Measurements from ENCODE around the gene ZNF514. TPM values are rescaled to one million over a fixed set of nuclear protein-coding genes. Genes with fewer than 3 reads are reported as not detected.

The ZNF514 gene
- polyA plus RNA-seq, 1 donor (not counting 4 experiments of a cell fraction or from before 2014, with no cell fraction given) = 7.9 TPM

DNA sequence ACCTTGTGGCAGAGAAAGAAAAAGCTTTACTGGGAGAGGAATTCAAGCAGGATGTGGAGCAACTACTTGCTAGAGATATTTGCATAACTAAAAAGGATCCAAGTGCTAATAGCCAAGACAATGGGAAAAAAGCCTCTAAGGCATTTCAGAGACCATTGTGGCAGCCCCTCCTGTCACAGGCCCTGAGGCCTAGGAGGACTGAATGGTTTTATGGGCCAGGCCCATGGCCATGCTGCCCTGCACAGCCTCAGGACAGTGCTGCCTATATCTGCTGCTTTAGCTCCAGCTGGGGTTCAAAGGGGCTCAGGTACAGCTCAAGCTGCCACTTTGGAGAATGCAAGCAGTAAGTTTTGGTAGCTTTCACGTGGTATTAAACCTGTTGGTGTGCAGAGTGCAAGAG is 20.9 kb downstream of the ZNF514 start:
- Histone ChIP-seq H3K4me3 (ENCODE audit: control insufficient read depth in 2 of 3, extremely low read depth in 1 of 3, insufficient read depth in 2 of 3, low read depth in 1 of 3, low read length in 3 of 3) (no peak overlapping the region), H3K79me2 (ENCODE audit: control insufficient read depth, insufficient read depth, low read length) (no peaks in the 10 kb centered on the region), H3K27me3 (ENCODE audit: control insufficient read depth, extremely low read depth, insufficient read depth, low read length) (no peaks in the 10 kb centered on the region), H4K20me1 (ENCODE audit: control insufficient read depth, extremely low read depth, insufficient read depth, low read length) (no peaks in the 10 kb centered on the region), H3K4me1 (ENCODE audit: control insufficient read depth, extremely low read depth, insufficient read depth, low read length) (no peaks in the 10 kb centered on the region), H3K9ac (ENCODE audit: control insufficient read depth, extremely low read depth, insufficient read depth, low read length) (no peak overlapping the region), H3K9me3 (ENCODE audit: control insufficient read depth, low read depth, low read length) (no peaks in the 10 kb centered on the region), H3K27ac (ENCODE audit: control insufficient read depth, insufficient read depth, low read length) (no peak overlapping the region), H3K36me3 (ENCODE audit: control insufficient read depth in 2 of 2, extremely low read depth in 1 of 2, insufficient read depth in 2 of 2, low read length in 2 of 2) (no peaks in the 10 kb centered on the region), H2AFZ (ENCODE audit: control insufficient read depth, low read length) (no peak overlapping the region), H3K9me1 (ENCODE audit: control insufficient read depth, extremely low read depth, insufficient read depth, low read length) (no peaks in the 10 kb centered on the region), H3K4me2 (ENCODE audit: control insufficient read depth, extremely low read depth, insufficient read depth, low read depth, low read length) (no peak overlapping the region)
- DNase-seq (ENCODE audit: low read depth, low spot score) (no peak), FAIRE-seq (no peak)
- dilution Hi-C loops (cut with MboI; ENCODE audit: extremely low pct_ligation_motif_present, low sequenced_read_pairs) = no loop called here
- TF ChIP-seq, protein P1, sequence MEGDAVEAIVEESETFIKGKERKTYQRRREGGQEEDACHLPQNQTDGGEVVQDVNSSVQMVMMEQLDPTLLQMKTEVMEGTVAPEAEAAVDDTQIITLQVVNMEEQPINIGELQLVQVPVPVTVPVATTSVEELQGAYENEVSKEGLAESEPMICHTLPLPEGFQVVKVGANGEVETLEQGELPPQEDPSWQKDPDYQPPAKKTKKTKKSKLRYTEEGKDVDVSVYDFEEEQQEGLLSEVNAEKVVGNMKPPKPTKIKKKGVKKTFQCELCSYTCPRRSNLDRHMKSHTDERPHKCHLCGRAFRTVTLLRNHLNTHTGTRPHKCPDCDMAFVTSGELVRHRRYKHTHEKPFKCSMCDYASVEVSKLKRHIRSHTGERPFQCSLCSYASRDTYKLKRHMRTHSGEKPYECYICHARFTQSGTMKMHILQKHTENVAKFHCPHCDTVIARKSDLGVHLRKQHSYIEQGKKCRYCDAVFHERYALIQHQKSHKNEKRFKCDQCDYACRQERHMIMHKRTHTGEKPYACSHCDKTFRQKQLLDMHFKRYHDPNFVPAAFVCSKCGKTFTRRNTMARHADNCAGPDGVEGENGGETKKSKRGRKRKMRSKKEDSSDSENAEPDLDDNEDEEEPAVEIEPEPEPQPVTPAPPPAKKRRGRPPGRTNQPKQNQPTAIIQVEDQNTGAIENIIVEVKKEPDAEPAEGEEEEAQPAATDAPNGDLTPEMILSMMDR (optimal IDR thresholded peaks at IDR 0.05 in 1 of 3, IDR thresholded peaks at IDR 0.05 in 1 of 3, conservative IDR thresholded peaks at IDR 0.05 in 1 of 3; ENCODE audit: extremely low read depth in 1 of 3, insufficient read depth in 2 of 3, low read length in 3 of 3) = no peak
- no peak for TF ChIP-seq EZH2 (IDR thresholded peaks at IDR 0.05; ENCODE audit: low read length)

DNA sequence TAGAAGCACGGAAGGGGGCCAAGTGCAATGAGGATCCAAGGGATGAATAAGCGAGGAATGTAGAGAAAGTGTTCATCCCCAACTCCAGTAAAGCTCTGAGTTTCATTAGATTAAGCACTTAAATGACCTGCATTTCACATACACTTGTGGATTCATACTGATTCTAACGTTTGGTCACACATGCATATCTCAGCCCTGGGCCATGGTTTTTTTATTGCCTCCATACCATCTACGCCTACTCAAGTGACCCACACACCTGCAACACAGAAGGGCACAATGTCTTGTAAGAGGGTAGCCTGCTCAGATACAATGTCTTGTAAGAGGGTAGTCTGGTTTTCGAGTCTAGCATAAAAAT is 37.5 kb downstream of the ZNF514 start:
- Histone ChIP-seq H3K4me1 (ENCODE audit: control insufficient read depth, extremely low read depth, insufficient read depth, low read length) (peaks cover 12% of the 10 kb centered on the region), H3K9me3 (ENCODE audit: control insufficient read depth, low read depth, low read length) (no peaks in the 10 kb centered on the region), H3K4me3 (ENCODE audit: control insufficient read depth in 2 of 3, extremely low read depth in 1 of 3, insufficient read depth in 2 of 3, low read depth in 1 of 3, low read length in 3 of 3) (peak overlapping the region; percentile 99 to 100 (median 100)), H3K79me2 (ENCODE audit: control insufficient read depth, insufficient read depth, low read length) (peaks cover 38% of the 10 kb centered on the region), H3K27ac (ENCODE audit: control insufficient read depth, insufficient read depth, low read length) (no peak overlapping the region), H3K4me2 (ENCODE audit: control insufficient read depth, extremely low read depth, insufficient read depth, low read depth, low read length) (peak overlapping the region; percentile 76), H3K36me3 (ENCODE audit: control insufficient read depth in 2 of 2, extremely low read depth in 1 of 2, insufficient read depth in 2 of 2, low read length in 2 of 2) (peaks cover 0 to 2% of the 10 kb centered on the region in 2 experiments), H3K27me3 (ENCODE audit: control insufficient read depth, extremely low read depth, insufficient read depth, low read length) (no peaks in the 10 kb centered on the region), H3K9ac (ENCODE audit: control insufficient read depth, extremely low read depth, insufficient read depth, low read length) (peak overlapping the region; percentile 95), H4K20me1 (ENCODE audit: control insufficient read depth, extremely low read depth, insufficient read depth, low read length) (no peaks in the 10 kb centered on the region), H3K9me1 (ENCODE audit: control insufficient read depth, extremely low read depth, insufficient read depth, low read length) (no peaks in the 10 kb centered on the region), H2AFZ (ENCODE audit: control insufficient read depth, low read length) (peak overlapping the region; percentile 95)
- DNase-seq (ENCODE audit: low read depth, low spot score) (no peak), FAIRE-seq (no peak)
- dilution Hi-C loops (cut with MboI; ENCODE audit: extremely low pct_ligation_motif_present, low sequenced_read_pairs) = no loop called here
- no peak for TF ChIP-seq EZH2 (IDR thresholded peaks at IDR 0.05; ENCODE audit: low read length)
- TF ChIP-seq, protein P1 (optimal IDR thresholded peaks at IDR 0.05 in 1 of 3, IDR thresholded peaks at IDR 0.05 in 1 of 3, conservative IDR thresholded peaks at IDR 0.05 in 1 of 3; ENCODE audit: extremely low read depth in 1 of 3, insufficient read depth in 2 of 3, low read length in 3 of 3) = no peak

Measured in keratinocyte (primary cell).